ENCODE measurements around the gene DESI2. TPM values are rescaled to one million over a fixed set of nuclear protein-coding genes. Genes with fewer than 3 reads are reported as not detected.

DESI2 gene
- total RNA-seq, 1 donor from 2014 or later, result 24.2 TPM

DNA sequence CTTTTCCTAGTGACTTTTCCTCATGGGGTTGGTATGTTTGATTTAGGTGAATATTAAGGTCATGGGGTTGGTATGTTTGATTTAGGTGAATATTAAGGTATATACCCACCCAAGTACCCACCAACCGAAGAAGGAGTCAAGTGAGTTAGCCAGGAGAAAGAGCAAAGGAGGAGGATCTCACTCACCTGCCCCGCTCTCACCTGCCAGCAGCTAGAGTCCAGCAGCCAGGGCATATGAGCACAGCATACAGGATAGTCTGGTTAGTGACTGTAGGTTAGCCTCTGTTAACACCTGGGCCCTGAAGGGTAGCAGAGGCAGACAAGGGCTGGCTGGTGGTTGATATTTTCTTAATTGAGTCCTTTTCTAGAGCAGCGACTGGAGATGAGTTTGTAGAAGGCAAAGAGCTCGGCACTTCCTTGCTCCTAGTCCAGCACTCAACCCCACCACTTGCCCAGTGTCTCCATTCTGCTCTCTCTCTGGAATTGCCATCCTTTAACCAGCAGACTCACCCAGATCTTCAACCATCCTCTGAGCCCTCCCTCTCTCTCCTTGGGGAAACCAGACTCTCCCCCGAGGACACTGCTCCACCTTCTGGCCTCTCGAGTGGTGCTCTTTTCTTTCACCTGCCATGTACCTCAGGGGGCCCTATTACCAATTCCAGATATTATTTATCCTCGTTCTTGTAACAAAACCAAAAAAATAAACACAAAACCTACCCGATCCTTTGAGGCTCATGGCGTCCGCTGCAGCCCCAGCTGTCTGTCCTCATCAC, 16.3 kb upstream of the DESI2 start:
- no peaks in the 10 kb centered on the region for H3K27me3 ChIP-seq
- no peak overlapping the region for H3K27ac ChIP-seq
- no peak overlapping the region for H3K4me3 ChIP-seq
- intact Hi-C loops (cut with DNase I), result no loop called here
- H3K9me3 ChIP-seq, result no peaks in the 10 kb centered on the region
- DNase-seq (ENCODE audit: low spot score in 2 of 2), result no peak
- H3K4me1 ChIP-seq, result no peaks in the 10 kb centered on the region
- TF ChIP-seq, protein P1, sequence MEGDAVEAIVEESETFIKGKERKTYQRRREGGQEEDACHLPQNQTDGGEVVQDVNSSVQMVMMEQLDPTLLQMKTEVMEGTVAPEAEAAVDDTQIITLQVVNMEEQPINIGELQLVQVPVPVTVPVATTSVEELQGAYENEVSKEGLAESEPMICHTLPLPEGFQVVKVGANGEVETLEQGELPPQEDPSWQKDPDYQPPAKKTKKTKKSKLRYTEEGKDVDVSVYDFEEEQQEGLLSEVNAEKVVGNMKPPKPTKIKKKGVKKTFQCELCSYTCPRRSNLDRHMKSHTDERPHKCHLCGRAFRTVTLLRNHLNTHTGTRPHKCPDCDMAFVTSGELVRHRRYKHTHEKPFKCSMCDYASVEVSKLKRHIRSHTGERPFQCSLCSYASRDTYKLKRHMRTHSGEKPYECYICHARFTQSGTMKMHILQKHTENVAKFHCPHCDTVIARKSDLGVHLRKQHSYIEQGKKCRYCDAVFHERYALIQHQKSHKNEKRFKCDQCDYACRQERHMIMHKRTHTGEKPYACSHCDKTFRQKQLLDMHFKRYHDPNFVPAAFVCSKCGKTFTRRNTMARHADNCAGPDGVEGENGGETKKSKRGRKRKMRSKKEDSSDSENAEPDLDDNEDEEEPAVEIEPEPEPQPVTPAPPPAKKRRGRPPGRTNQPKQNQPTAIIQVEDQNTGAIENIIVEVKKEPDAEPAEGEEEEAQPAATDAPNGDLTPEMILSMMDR (IDR thresholded peaks at IDR 0.05), result no peak
- H3K36me3 ChIP-seq, result no peaks in the 10 kb centered on the region

DNA sequence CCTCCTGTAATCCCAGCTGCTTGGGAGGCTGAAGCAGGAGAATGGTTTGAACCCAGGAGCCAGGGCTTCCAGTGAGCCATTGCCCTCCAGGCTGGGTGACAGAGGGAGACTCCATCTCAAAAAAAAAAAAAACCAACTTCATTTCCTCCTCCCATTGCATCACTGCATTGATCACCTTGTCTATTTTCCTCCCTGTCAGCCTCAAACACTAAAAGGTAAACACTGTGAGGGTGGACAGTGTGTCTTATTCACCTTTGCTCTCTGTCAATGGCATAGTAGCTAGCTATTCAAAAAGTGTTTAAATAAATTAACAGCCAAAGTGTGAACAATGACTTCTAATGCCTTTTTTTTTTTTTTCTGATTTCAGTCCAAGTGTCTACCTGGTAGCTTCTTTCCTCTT, 13.4 kb upstream of the DESI2 start:
- Histone ChIP-seq H3K27ac (no peak overlapping the region), H3K4me1 (no peaks in the 10 kb centered on the region), H3K9me3 (no peaks in the 10 kb centered on the region), H3K27me3 (no peaks in the 10 kb centered on the region), H3K36me3 (no peaks in the 10 kb centered on the region), H3K4me3 (no peak overlapping the region)
- intact Hi-C loops (cut with DNase I), result no loop called here
- TF ChIP-seq, protein P1 (IDR thresholded peaks at IDR 0.05), result no peak
- no peak for DNase-seq (ENCODE audit: low spot score in 2 of 2)

DNA sequence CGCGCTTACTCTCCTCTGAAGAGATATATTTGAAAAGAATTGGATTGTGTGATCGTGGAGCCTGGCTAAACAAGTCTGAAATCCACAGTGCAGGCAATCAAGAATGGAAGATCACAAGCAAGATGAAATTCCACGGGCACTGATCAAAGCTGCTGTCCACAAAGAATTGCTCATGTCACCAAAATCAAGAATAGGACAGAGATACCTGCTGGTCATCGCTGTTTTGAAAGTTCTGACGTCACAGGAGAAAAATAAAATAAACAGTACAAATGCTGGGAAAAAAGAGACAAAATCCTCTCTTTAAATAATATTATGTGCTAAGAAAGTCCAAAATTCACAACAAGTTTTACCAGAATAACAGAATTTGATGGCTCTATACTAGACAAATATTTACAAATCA, 12.0 kb upstream of the DESI2 start:
- no peaks in the 10 kb centered on the region for H3K4me1 ChIP-seq
- TF ChIP-seq, protein P1 (IDR thresholded peaks at IDR 0.05), result no peak
- intact Hi-C loops (cut with DNase I), result no loop called here
- H3K4me3 ChIP-seq, result no peak overlapping the region
- no peaks in the 10 kb centered on the region for H3K36me3 ChIP-seq
- no peaks in the 10 kb centered on the region for H3K9me3 ChIP-seq
- H3K27ac ChIP-seq, result no peak overlapping the region
- no peak for DNase-seq (ENCODE audit: low spot score in 2 of 2)
- H3K27me3 ChIP-seq, result no peaks in the 10 kb centered on the region

DNA sequence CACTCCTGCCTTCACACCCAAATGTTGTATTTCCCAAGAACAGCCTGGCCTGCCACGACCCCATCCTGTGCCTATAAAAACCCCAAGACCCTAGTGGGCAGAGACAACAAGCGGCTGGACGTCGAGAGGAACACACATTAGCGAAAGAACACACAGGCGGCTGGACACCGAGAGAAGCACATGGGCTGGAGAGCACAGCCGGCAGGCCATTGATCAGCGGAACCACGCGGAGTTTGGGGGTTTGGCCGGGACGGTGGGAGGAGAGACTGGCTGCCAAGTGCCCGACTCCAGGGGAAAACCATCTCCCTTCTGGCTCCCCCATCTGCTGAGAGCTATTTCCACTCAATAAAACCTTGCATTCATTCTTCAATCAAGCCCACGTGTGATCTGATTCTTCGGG, 10.4 kb upstream of the DESI2 start:
- TF ChIP-seq, protein P1 (IDR thresholded peaks at IDR 0.05), result no peak
- H3K4me3 ChIP-seq, result no peak overlapping the region
- no peak overlapping the region for H3K27ac ChIP-seq
- H3K27me3 ChIP-seq, result no peaks in the 10 kb centered on the region
- H3K4me1 ChIP-seq, result no peaks in the 10 kb centered on the region
- no peak for DNase-seq (ENCODE audit: low spot score in 2 of 2)
- no peaks in the 10 kb centered on the region for H3K36me3 ChIP-seq
- intact Hi-C loops (cut with DNase I), result no loop called here
- no peaks in the 10 kb centered on the region for H3K9me3 ChIP-seq

DNA sequence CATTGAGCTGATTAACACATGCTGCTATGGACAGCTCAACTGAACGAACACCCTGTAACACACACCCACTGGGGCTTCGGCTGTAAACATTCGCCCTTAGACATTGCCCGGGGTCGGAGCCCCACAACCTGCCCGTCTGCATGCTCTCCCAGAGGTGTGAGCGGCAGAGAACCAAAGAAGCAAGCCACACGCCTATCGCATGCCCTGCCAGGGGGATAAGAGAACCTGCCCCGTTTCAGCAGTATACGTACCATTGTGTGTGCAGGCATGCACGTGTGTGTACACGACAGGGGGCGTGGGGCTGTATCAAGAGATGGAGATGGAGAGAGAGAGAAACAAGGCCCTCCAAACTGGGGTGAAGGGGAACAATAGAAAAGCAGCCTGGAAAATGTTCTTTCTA, 9.9 kb upstream of the DESI2 start:
- H3K36me3 ChIP-seq, result no peaks in the 10 kb centered on the region
- intact Hi-C loops (cut with DNase I), result no loop called here
- DNase-seq (ENCODE audit: low spot score in 2 of 2), result no peak
- H3K9me3 ChIP-seq, result no peaks in the 10 kb centered on the region
- H3K4me3 ChIP-seq, result no peak overlapping the region
- TF ChIP-seq, protein P1 (IDR thresholded peaks at IDR 0.05), result no peak
- H3K27me3 ChIP-seq, result no peaks in the 10 kb centered on the region
- H3K27ac ChIP-seq, result no peak overlapping the region
- no peaks in the 10 kb centered on the region for H3K4me1 ChIP-seq

All from ascending aorta (tissue), 2 donors.